ENCODE data around the gene SEL1L3. TPM values are rescaled to one million over a fixed set of nuclear protein-coding genes. Genes with fewer than 3 reads are reported as not detected.

Gene SEL1L3
- total RNA-seq, 1 donor from 2014 or later, result 91.8 TPM

- Mint-ChIP-seq H3K27ac (ENCODE audit: unreplicated experiment) (no peak overlapping the region), H3K9me3 (ENCODE audit: unreplicated experiment) (no peaks in the 10 kb centered on the region), H3K36me3 (ENCODE audit: low read depth, unreplicated experiment) (peaks cover 46% of the 10 kb centered on the region), H3K4me3 (ENCODE audit: unreplicated experiment) (no peak overlapping the region), H3K4me1 (ENCODE audit: unreplicated experiment) (no peaks in the 10 kb centered on the region), H3K27me3 (ENCODE audit: unreplicated experiment) (no peaks in the 10 kb centered on the region)
- no peak for TF ChIP-seq CTCF (IDR thresholded peaks at IDR 0.05; ENCODE audit: unreplicated experiment)
- DNase-seq (ENCODE audit: low spot score), result no peak
Measured at GRCh38 chr4:25760048-25760447, 102.7 kb downstream of the SEL1L3 start.

- no peak overlapping the region for H3K4me3 Mint-ChIP-seq (ENCODE audit: unreplicated experiment)
- no peak overlapping the region for H3K27ac Mint-ChIP-seq (ENCODE audit: unreplicated experiment)
- H3K36me3 Mint-ChIP-seq (ENCODE audit: low read depth, unreplicated experiment), result peaks cover 38% of the 10 kb centered on the region
- H3K4me1 Mint-ChIP-seq (ENCODE audit: unreplicated experiment), result no peaks in the 10 kb centered on the region
- DNase-seq (ENCODE audit: low spot score), result no peak
- H3K9me3 Mint-ChIP-seq (ENCODE audit: unreplicated experiment), result no peaks in the 10 kb centered on the region
- H3K27me3 Mint-ChIP-seq (ENCODE audit: unreplicated experiment), result no peaks in the 10 kb centered on the region
- TF ChIP-seq CTCF (IDR thresholded peaks at IDR 0.05; ENCODE audit: unreplicated experiment), result no peak
Measured at GRCh38 chr4:25759101-25759500, 103.7 kb downstream of the SEL1L3 start.

- no peaks in the 10 kb centered on the region for H3K27me3 Mint-ChIP-seq (ENCODE audit: unreplicated experiment)
- H3K4me3 Mint-ChIP-seq (ENCODE audit: unreplicated experiment), result no peak overlapping the region
- H3K4me1 Mint-ChIP-seq (ENCODE audit: unreplicated experiment), result no peaks in the 10 kb centered on the region
- H3K9me3 Mint-ChIP-seq (ENCODE audit: unreplicated experiment), result no peaks in the 10 kb centered on the region
- TF ChIP-seq CTCF (IDR thresholded peaks at IDR 0.05; ENCODE audit: unreplicated experiment), result no peak
- no peak overlapping the region for H3K27ac Mint-ChIP-seq (ENCODE audit: unreplicated experiment)
- no peak for DNase-seq (ENCODE audit: low spot score)
- peaks cover 35% of the 10 kb centered on the region for H3K36me3 Mint-ChIP-seq (ENCODE audit: low read depth, unreplicated experiment)
Measured at GRCh38 chr4:25757452-25757851, 105.3 kb downstream of the SEL1L3 start.

GRCh38 chr4:25756503-25756902 lies 106.3 kb downstream of the SEL1L3 start:
- H3K4me3 Mint-ChIP-seq (ENCODE audit: unreplicated experiment), result no peak overlapping the region
- no peak for TF ChIP-seq CTCF (IDR thresholded peaks at IDR 0.05; ENCODE audit: unreplicated experiment)
- H3K27me3 Mint-ChIP-seq (ENCODE audit: unreplicated experiment), result peaks cover 1% of the 10 kb centered on the region
- no peak for DNase-seq (ENCODE audit: low spot score)
- no peak overlapping the region for H3K27ac Mint-ChIP-seq (ENCODE audit: unreplicated experiment)
- H3K36me3 Mint-ChIP-seq (ENCODE audit: low read depth, unreplicated experiment), result peaks cover 32% of the 10 kb centered on the region
- H3K9me3 Mint-ChIP-seq (ENCODE audit: unreplicated experiment), result no peaks in the 10 kb centered on the region
- no peaks in the 10 kb centered on the region for H3K4me1 Mint-ChIP-seq (ENCODE audit: unreplicated experiment)

GRCh38 chr4:25755911-25756310 lies 106.9 kb downstream of the SEL1L3 start:
- peaks cover 1% of the 10 kb centered on the region for H3K27me3 Mint-ChIP-seq (ENCODE audit: unreplicated experiment)
- H3K36me3 Mint-ChIP-seq (ENCODE audit: low read depth, unreplicated experiment), result peaks cover 37% of the 10 kb centered on the region
- no peak for TF ChIP-seq CTCF (IDR thresholded peaks at IDR 0.05; ENCODE audit: unreplicated experiment)
- no peaks in the 10 kb centered on the region for H3K4me1 Mint-ChIP-seq (ENCODE audit: unreplicated experiment)
- DNase-seq (ENCODE audit: low spot score), result no peak
- H3K9me3 Mint-ChIP-seq (ENCODE audit: unreplicated experiment), result no peaks in the 10 kb centered on the region
- no peak overlapping the region for H3K27ac Mint-ChIP-seq (ENCODE audit: unreplicated experiment)
- H3K4me3 Mint-ChIP-seq (ENCODE audit: unreplicated experiment), result no peak overlapping the region

All from endothelial cell (in vitro differentiated cells).